A549 treated with Hydrocortisone at 1 μM for 4 hours (cell line): ENCODE data around the gene XRCC2. TPM values are rescaled to one million over a fixed set of nuclear protein-coding genes. Genes with fewer than 3 reads are reported as not detected.

Experiments used
- total RNA-seq: library from RNA; stranded (reverse); fragments of 200-300 nt; extraction: Qiagen RNA extraction; gene quantifications from 5 replicates; pipeline ENCODE4 v1.2.3, GENCODE V29; 2022

XRCC2 gene
- 3.7 to 6.1 TPM (median 4.8 TPM) in 5 replicates for total RNA-seq

DNA sequence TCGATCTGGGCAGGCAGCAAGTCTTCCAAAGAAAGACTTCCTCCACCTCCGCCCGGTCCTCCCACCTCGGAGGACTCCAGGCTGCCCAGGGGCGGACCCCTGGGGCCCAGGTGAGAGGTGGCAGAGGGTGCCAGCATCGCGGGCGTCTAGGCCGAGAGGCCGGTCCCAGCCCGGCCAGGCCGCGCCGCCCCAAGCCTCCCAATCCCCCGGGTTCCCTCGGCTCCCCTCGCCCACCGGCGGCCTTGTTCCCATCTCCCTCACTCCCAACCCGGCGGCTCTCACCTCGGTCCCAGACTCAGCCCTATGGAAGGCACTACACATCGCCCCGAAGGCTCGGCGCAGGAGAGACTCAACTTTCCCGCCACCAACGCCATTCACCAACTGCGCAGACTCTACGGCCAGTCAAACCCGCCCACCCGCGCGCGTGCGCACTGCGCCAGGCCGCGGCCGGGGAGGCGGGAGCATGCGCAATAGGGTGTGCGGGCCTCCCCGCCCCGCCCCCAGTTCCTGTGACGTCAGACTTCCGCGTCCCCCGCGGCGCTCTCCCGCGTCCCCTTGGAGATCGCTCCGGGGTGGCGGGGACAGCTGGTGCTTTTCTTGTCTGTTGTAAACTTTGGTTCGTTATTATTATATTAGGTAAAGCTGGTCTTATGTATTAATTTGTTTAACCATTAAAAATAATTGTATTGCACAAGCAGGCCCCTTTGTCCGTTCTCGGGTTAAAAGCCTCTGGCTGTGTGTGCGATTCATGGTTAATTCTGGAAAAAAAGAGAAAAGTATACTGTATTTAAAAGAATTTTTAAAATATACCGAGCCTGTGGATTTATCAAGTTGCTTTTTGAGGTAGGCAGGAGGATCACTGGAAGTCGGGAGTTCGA lies at the start of gene XRCC2:
Gene XRCC2 (minus strand): TSS at position 383 of the 878 bp plus-strand sequence. CDS start 62 bp downstream, at position 321.

Other genes with a start within 250 kb of the XRCC2 start
- 5.5 to 9.8 TPM (median 7.7 TPM) in 5 replicates for gene KMT2C, start 240.1 kb downstream of the XRCC2 start, total RNA-seq
- gene ACTR3B, start 83.6 kb upstream of the XRCC2 start, total RNA-seq = 8.8 to 11.5 TPM (median 10.1 TPM) in 5 replicates